Uterus (tissue), 4 donors: ENCODE data around the gene PRAF2. TPM values are rescaled to one million over a fixed set of nuclear protein-coding genes. Genes with fewer than 3 reads are reported as not detected.

Experiments used
- DNase-seq, 2 donors: peaks; one replicate each; pipeline ENCODE4 v3.0.0-alpha.2; 2019 to 2020
- H3K27ac ChIP-seq, 2 donors: fragments of 200-600 bp; sonication (generic); 1 replicate in 1 of 2; 2 replicates in 1 of 2; pipeline ENCODE4 v1.5.1; 2016 to 2018
- H3K27me3 ChIP-seq, 2 donors: fragments of 200-600 bp; sonication (generic); one replicate each; pipeline ENCODE4 v1.5.1; 2018 to 2019; ENCODE audit warnings: control low read depth in 1 of 2
- H3K36me3 ChIP-seq, 2 donors: fragments of 200-600 bp; sonication (generic); one replicate each; pipeline ENCODE4 v1.5.1; 2019; ENCODE audit warnings: control low read depth in 1 of 2
- H3K4me1 ChIP-seq, 2 donors: fragments of 200-600 bp; sonication (generic); one replicate each; pipeline ENCODE4 v1.5.1; 2018 to 2019; ENCODE audit warnings: control low read depth in 1 of 2
- H3K4me3 ChIP-seq, 2 donors: fragments of 200-600 bp; sonication (generic); 1 replicate in 1 of 2; 2 replicates in 1 of 2; pipeline ENCODE4 v1.5.1; 2018 to 2019; ENCODE audit warnings: mild to moderate bottlenecking in 1 of 2
- H3K9me3 ChIP-seq, 2 donors: fragments of 200-600 bp; sonication (generic); one replicate each; pipeline ENCODE4 v1.5.1; 2019; ENCODE audit warnings: control low read depth in 1 of 2
- POLR2A ChIP-seq, 2 donors: fragments of 450-650 bp; IDR thresholded peaks; one replicate each; pipeline ENCODE4 v1.6.1; 2016; ENCODE audit warnings: antibody characterized with exemption in 2 of 2, mild to moderate bottlenecking in 1 of 2, moderate library complexity in 1 of 2
- intact Hi-C: fragments of 100-400 bp; cut with DNase I; formaldehyde crosslinking; loops from one replicate; pipeline ENCODE4 v1.15.1; 2023; ENCODE audit warnings: low total_unique reads
- total RNA-seq, 4 donors: library from RNA; depleted of rRNA in 3 of 4; stranded (reverse); fragments of >200 nt in 3 of 4; gene quantifications; one replicate each; pipeline versions ENCODE4 v1.1.0 to v1.2.4, GENCODE V29; 2014 to 2023
- TF ChIP-seq, protein P1 (sequence below), 4 experiments: fragments of 200-600 bp in 2 of 4; fragments of 450-650 bp in 2 of 4; sonication (generic) in 2 of 4; IDR thresholded peaks; one replicate each; pipeline ENCODE4 v1.5.1; 2016 to 2019; ENCODE audit warnings: antibody characterized with exemption in 4 of 4, mild to moderate bottlenecking in 2 of 4, moderate library complexity in 1 of 4
- donor health status: DM: yes; HTN: yes; CAD: no.

PRAF2 gene, protein sequence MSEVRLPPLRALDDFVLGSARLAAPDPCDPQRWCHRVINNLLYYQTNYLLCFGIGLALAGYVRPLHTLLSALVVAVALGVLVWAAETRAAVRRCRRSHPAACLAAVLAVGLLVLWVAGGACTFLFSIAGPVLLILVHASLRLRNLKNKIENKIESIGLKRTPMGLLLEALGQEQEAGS
- 10 to 100 TPM in 2 of 4 donors, 1 to 10 TPM in 1, under 1 TPM in 1; 0.77 to 45.2 (median 23.8) TPM for total RNA-seq

DNA sequence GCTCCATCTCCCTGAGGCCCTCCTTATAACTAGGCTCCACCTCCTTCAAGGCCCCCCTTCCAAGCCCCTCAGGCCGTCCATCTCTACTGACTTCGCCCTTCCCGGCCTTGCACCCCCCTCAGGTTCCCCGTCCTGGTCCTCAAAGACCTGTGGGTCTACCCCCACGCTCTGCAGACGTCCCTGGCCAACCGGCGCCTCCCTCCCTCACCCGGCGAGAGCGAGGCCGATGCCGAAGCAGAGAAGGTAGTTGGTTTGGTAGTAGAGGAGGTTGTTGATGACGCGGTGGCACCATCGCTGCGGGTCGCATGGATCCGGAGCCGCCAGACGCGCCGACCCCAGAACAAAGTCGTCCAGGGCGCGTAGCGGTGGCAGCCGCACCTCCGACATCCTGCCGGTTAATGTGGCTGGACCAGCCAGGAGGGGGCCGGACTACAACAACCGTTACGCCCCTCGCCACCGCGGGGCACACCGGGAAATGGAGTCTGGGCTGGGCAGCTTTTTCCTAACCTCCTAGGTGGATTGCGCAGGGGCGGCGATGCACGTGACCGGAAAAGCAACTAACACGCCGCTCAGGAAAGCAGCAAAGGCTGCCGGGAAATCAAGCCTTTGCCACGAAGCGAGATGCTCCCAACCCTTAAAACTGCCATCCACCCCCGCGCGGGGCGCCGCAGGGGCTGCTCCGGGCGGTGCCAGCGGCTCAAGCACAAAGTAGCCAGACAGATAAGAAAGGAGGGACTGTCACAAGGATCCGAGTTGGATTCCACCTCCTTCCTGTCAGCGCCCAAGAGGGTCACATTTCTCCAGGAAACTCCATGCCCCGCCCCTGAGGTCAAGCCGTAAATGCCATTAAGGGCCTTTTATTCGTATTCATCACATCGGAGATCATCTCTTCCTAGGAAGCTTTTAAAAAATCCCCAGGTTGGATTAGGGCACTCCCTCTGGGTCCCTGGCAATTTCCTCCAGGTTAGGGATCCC lies at the start of gene PRAF2:
Gene PRAF2 (minus strand): TSS at position 402 of the 975 bp plus-strand sequence. CDS start 15 bp downstream, at position 387.
- H3K9me3 ChIP-seq, result no peaks in the 10 kb centered on the region
- H3K4me3 ChIP-seq, result peak within 1 kb of the TSS; percentile 38 to 44
- TF ChIP-seq, protein P1, sequence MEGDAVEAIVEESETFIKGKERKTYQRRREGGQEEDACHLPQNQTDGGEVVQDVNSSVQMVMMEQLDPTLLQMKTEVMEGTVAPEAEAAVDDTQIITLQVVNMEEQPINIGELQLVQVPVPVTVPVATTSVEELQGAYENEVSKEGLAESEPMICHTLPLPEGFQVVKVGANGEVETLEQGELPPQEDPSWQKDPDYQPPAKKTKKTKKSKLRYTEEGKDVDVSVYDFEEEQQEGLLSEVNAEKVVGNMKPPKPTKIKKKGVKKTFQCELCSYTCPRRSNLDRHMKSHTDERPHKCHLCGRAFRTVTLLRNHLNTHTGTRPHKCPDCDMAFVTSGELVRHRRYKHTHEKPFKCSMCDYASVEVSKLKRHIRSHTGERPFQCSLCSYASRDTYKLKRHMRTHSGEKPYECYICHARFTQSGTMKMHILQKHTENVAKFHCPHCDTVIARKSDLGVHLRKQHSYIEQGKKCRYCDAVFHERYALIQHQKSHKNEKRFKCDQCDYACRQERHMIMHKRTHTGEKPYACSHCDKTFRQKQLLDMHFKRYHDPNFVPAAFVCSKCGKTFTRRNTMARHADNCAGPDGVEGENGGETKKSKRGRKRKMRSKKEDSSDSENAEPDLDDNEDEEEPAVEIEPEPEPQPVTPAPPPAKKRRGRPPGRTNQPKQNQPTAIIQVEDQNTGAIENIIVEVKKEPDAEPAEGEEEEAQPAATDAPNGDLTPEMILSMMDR (IDR thresholded peaks at IDR 0.05), result peak in 2 of 4 experiments; percentile 16 to 26
- TF ChIP-seq POLR2A (IDR thresholded peaks at IDR 0.05), result peak; percentile 61 to 66
- H3K27ac ChIP-seq, result peak within 1 kb of the TSS; percentile 74 to 77
- intact Hi-C loops, result no loop called here
- DNase-seq, result peak; percentile 92 to 93
- H3K36me3 ChIP-seq, result no peaks in the 10 kb centered on the region
- H3K4me1 ChIP-seq, result no peaks in the 10 kb centered on the region
- H3K27me3 ChIP-seq, result no peaks in the 10 kb centered on the region

DNA sequence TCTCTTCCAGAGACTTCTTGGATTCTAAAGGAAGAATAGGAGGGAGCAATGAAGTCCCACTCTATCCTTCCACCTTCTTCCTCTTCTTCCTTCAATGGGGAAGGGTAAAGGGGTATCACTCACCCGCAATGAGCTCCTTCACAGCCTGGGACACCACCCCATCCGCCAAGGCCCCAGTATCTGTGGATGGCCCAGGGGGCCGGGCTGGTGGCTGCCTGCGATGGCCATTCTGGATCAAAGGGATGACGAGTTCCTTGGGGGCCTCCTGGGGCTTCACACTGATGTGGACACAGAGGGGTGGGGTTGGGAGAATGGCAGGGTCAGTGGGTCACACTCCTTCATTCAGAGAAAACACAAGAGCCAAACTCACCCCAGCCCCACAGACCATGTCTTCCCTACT lies 48.7 kb upstream of the PRAF2 start:
- Histone ChIP-seq H3K27me3 (no peaks in the 10 kb centered on the region), H3K27ac (no peak overlapping the region), H3K4me1 (no peaks in the 10 kb centered on the region), H3K4me3 (peak overlapping the region in 1 of 2 donors; percentile 53), H3K36me3 (no peaks in the 10 kb centered on the region), H3K9me3 (no peaks in the 10 kb centered on the region)
- DNase-seq, result no peak
- TF ChIP-seq, protein P1 (IDR thresholded peaks at IDR 0.05), result no peak
- TF ChIP-seq POLR2A (IDR thresholded peaks at IDR 0.05), result no peak
- intact Hi-C loops, result no loop called here

DNA sequence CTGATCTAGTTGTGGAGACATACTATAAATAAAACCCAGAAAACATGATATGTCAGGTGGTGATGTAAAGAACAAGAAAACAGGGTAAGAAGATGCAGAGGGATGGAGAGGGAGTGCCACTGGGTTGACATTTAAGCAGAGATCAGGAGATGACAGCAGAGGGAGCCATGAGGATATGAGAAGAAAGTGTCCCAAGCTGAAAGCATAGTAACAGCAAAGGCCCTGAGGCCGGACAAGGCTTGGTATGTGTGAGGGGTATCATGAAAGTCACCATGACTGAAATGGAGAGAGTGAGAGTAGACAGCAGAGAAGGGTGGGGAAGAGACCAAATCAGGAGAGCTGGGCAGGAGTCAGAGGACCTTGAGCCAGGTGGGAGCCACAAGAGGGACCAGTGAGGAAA lies 46.3 kb upstream of the PRAF2 start:
- no peaks in the 10 kb centered on the region for H3K9me3 ChIP-seq
- intact Hi-C loops, result no loop called here
- H3K4me1 ChIP-seq, result no peaks in the 10 kb centered on the region
- no peak overlapping the region for H3K27ac ChIP-seq
- DNase-seq, result no peak
- no peak for TF ChIP-seq POLR2A (IDR thresholded peaks at IDR 0.05)
- TF ChIP-seq, protein P1 (IDR thresholded peaks at IDR 0.05), result no peak
- no peaks in the 10 kb centered on the region for H3K36me3 ChIP-seq
- H3K27me3 ChIP-seq, result no peaks in the 10 kb centered on the region
- no peak overlapping the region for H3K4me3 ChIP-seq

DNA sequence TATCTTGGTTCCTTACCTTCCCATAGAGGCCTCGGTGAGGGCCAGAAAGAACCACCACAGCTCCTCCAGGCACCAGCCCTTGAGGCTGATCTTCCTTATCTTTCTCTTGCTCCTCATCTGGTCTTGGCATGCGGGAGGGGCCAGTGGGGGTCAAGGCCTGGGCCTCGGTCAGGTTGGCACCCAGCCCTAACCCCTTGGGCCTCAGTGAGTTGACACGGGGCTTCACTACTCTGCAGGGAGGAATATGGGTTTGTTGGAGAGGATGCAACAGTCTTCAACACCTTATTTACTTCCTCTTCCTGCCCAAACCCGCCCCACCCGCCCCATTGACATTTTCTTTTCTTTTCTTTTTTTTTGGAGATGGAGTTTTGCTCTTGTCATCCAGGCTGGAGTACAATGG lies 43.8 kb upstream of the PRAF2 start:
- intact Hi-C loops, result no loop called here
- Histone ChIP-seq H3K4me1 (no peaks in the 10 kb centered on the region), H3K4me3 (no peak overlapping the region), H3K27ac (no peak overlapping the region), H3K27me3 (no peaks in the 10 kb centered on the region), H3K36me3 (no peaks in the 10 kb centered on the region), H3K9me3 (no peaks in the 10 kb centered on the region)
- no peak for TF ChIP-seq POLR2A (IDR thresholded peaks at IDR 0.05)
- TF ChIP-seq, protein P1 (IDR thresholded peaks at IDR 0.05), result no peak
- no peak for DNase-seq

DNA sequence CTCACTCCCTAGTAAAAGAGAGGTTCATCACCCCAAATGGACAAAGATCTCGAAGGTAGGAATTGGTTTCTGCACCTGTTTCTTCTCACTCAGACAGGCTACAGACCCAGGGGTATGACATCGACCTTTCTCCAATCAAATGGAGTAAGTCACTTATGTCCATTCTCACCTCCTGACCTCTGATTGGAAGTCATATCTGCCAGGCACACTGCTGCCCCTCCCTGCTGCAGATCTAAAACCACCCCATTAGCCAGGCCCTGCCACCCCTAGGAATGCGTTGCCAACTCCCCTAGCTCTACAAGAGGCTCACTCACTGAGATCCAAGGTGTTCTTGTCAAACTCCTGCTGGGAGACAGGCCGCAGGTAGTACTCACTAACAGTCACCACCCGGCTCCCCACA lies 42.9 kb upstream of the PRAF2 start:
- TF ChIP-seq, protein P1 (IDR thresholded peaks at IDR 0.05), result no peak
- TF ChIP-seq POLR2A (IDR thresholded peaks at IDR 0.05), result no peak
- intact Hi-C loops, result no loop called here
- Histone ChIP-seq H3K27ac (no peak overlapping the region), H3K36me3 (no peaks in the 10 kb centered on the region), H3K4me1 (no peaks in the 10 kb centered on the region), H3K4me3 (no peak overlapping the region), H3K9me3 (no peaks in the 10 kb centered on the region), H3K27me3 (no peaks in the 10 kb centered on the region)
- DNase-seq, result no peak
